ENCODE measurements around the gene OLFM4.

DNA sequence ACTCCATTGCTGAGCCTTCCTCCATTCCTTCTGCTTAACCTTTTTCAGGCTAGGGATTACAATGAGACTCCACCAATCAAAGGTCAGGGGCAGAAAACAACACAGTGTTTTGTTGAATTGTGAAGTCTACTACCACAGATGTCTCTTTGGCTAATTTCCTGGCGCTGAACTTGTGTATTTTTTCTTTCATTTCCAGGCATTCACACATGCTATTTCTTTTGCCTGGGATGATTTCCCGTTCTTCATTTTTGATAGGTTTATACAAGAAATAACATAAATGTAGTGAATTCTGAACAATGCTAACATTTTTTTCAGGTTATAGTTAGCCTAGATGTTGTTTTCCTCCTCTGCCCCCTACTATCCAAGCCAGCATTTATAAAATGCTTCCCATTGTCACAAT is 64.3 kb downstream of the OLFM4 start:
- no peak for TF ChIP-seq PATZ1 (CRISPR knock-in tag; IDR thresholded peaks at IDR 0.05; ENCODE audit: borderline replicate concordance)
- no peak for TF ChIP-seq ZC3H10 (CRISPR knock-in tag; IDR thresholded peaks at IDR 0.05)
- no peak for TF ChIP-seq TCF4 (CRISPR knock-in tag; IDR thresholded peaks at IDR 0.05; ENCODE audit: borderline replicate concordance)
- TF ChIP-seq RARB (CRISPR knock-in tag; IDR thresholded peaks at IDR 0.05), result no peak
- no peak for TF ChIP-seq ZFP3 (CRISPR knock-in tag; IDR thresholded peaks at IDR 0.05)
- TF ChIP-seq PPARA (CRISPR knock-in tag; IDR thresholded peaks at IDR 0.05; ENCODE audit: borderline replicate concordance), result no peak
- TF ChIP-seq GLIS3 (CRISPR knock-in tag; IDR thresholded peaks at IDR 0.05), result no peak
- TF ChIP-seq ISL1 (CRISPR knock-in tag; IDR thresholded peaks at IDR 0.05), result no peak
- no peak for TF ChIP-seq ZFP30 (CRISPR knock-in tag; IDR thresholded peaks at IDR 0.05)
- TF ChIP-seq ZNF8 (CRISPR knock-in tag; IDR thresholded peaks at IDR 0.05), result no peak
- TF ChIP-seq ARNTL (CRISPR knock-in tag; IDR thresholded peaks at IDR 0.05; ENCODE audit: borderline replicate concordance, low read depth), result no peak
- TF ChIP-seq OSR1 (CRISPR knock-in tag; IDR thresholded peaks at IDR 0.05), result no peak
- no peak for TF ChIP-seq TSHZ2 (CRISPR knock-in tag; IDR thresholded peaks at IDR 0.05)

Data from SK-N-SH treated with all-trans-retinoic acid at 6 μM for 48 hours (cell line).